ENCODE measurements around the gene SOX12. TPM values are rescaled to one million over a fixed set of nuclear protein-coding genes. Genes with fewer than 3 reads are reported as not detected.
"Not testable (repeated sequence)": the region's sequence is repeated elsewhere in the genome, so short reads cannot be mapped to it uniquely, and the experiment has no call there.

SOX12 gene
- total RNA-seq, 1 donor from 2014 or later, result 30.8 TPM

DNA sequence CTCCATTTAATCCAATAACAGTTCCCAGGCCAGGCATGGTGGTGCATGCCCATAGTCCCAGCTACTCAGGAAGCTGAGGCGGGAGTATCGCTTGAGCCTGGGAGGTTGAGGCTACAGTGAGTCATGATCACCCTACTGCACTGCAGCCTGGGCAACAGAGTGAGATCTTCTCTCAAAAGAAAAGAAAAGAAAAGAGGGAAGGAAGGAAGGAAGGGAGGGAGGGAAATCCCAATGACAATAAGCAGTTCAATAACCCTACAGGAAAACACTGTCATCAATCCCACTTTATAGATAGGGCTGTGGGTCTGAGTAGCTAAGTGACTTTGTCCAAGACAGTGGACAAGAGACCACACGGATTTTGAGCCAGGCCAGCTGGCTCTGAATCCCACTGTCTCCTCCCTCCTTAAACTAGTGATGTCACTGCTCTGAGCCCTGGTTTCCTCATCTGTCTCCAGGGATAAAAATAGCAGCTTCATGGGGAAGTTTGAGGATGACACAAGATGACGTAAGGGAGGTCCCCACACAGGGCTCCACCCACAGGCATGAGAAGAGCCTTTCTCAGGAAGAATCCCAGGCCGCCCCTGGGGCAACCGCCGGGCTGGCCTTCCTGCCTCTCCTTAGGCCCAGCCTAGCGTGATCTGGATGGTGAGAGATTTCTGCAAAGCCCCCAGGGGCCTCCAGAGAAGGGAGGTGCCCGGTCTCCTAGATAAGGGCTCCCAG, 48.0 kb downstream of the SOX12 start:
- H3K27ac Mint-ChIP-seq (ENCODE audit: unreplicated experiment), result peak overlapping the region; percentile 42
- peaks cover 17% of the 10 kb centered on the region for H3K4me1 Mint-ChIP-seq (ENCODE audit: unreplicated experiment)
- H3K36me3 Mint-ChIP-seq (ENCODE audit: unreplicated experiment), result no peaks in the 10 kb centered on the region
- H3K4me3 Mint-ChIP-seq (ENCODE audit: unreplicated experiment), result no peak overlapping the region
- H3K9me3 Mint-ChIP-seq (ENCODE audit: unreplicated experiment), result no peaks in the 10 kb centered on the region
- TF ChIP-seq, protein P1, sequence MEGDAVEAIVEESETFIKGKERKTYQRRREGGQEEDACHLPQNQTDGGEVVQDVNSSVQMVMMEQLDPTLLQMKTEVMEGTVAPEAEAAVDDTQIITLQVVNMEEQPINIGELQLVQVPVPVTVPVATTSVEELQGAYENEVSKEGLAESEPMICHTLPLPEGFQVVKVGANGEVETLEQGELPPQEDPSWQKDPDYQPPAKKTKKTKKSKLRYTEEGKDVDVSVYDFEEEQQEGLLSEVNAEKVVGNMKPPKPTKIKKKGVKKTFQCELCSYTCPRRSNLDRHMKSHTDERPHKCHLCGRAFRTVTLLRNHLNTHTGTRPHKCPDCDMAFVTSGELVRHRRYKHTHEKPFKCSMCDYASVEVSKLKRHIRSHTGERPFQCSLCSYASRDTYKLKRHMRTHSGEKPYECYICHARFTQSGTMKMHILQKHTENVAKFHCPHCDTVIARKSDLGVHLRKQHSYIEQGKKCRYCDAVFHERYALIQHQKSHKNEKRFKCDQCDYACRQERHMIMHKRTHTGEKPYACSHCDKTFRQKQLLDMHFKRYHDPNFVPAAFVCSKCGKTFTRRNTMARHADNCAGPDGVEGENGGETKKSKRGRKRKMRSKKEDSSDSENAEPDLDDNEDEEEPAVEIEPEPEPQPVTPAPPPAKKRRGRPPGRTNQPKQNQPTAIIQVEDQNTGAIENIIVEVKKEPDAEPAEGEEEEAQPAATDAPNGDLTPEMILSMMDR (IDR thresholded peaks at IDR 0.05), result no peak
- no peaks in the 10 kb centered on the region for H3K27me3 Mint-ChIP-seq (ENCODE audit: unreplicated experiment)
- DNase-seq (ENCODE audit: extremely low spot score, unreplicated experiment), result no peak

DNA sequence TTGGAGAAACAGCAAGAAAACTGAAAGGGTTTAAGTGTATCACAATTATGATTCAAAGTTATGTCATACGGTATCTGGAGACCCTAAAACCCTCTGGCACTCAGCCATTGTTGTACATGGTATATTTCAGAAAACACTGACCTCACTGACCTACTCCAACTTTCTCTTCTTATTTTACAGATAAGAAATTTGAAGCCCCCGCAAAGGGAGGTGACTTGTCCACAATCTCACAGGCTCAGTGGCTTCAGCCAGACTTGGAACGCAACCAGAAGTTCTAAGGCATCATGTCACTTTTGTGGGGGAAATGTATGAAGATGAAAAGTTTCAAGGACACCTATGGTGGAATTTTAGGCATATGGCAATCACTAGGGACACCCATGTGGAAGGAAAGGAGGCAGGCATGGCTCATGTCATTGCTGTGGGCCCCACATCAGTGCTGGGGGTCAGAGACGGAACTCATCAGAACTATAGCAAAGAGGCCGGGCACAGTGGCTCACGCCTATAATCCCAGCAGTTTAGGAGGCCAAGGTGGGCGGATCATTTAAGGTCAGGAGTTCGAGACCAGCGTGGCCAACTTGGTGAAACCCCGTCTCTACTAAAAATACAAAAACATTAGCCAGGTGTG, 50.0 kb downstream of the SOX12 start:
- H3K27me3 Mint-ChIP-seq (ENCODE audit: unreplicated experiment), result no peaks in the 10 kb centered on the region
- no peaks in the 10 kb centered on the region for H3K36me3 Mint-ChIP-seq (ENCODE audit: unreplicated experiment)
- TF ChIP-seq, protein P1 (IDR thresholded peaks at IDR 0.05), result no peak
- DNase-seq (ENCODE audit: extremely low spot score, unreplicated experiment), result no peak
- no peak overlapping the region for H3K27ac Mint-ChIP-seq (ENCODE audit: unreplicated experiment)
- no peaks in the 10 kb centered on the region for H3K9me3 Mint-ChIP-seq (ENCODE audit: unreplicated experiment)
- H3K4me1 Mint-ChIP-seq (ENCODE audit: unreplicated experiment), result peaks cover 17% of the 10 kb centered on the region
- H3K4me3 Mint-ChIP-seq (ENCODE audit: unreplicated experiment), result no peak overlapping the region

- no peak for DNase-seq (ENCODE audit: extremely low spot score, unreplicated experiment)
- Mint-ChIP-seq H3K27ac (ENCODE audit: unreplicated experiment) (no peak overlapping the region), H3K36me3 (ENCODE audit: unreplicated experiment) (no peaks in the 10 kb centered on the region), H3K27me3 (ENCODE audit: unreplicated experiment) (no peaks in the 10 kb centered on the region), H3K4me3 (ENCODE audit: unreplicated experiment) (no peak overlapping the region), H3K4me1 (ENCODE audit: unreplicated experiment) (peaks cover 17% of the 10 kb centered on the region), H3K9me3 (ENCODE audit: unreplicated experiment) (no peaks in the 10 kb centered on the region)
- TF ChIP-seq, protein P1 (IDR thresholded peaks at IDR 0.05), result no peak
These were observed 50.7 kb downstream of the SOX12 start for GRCh38 chr20:376089-376488.

GRCh38 chr20:376750-377149, 51.4 kb downstream of the SOX12 start:
- Mint-ChIP-seq H3K27me3 (ENCODE audit: unreplicated experiment) (no peaks in the 10 kb centered on the region), H3K9me3 (ENCODE audit: unreplicated experiment) (no peaks in the 10 kb centered on the region), H3K4me1 (ENCODE audit: unreplicated experiment) (peaks cover 15% of the 10 kb centered on the region), H3K4me3 (ENCODE audit: unreplicated experiment) (no peak overlapping the region), H3K27ac (ENCODE audit: unreplicated experiment) (no peak overlapping the region), H3K36me3 (ENCODE audit: unreplicated experiment) (no peaks in the 10 kb centered on the region)
- TF ChIP-seq, protein P1 (IDR thresholded peaks at IDR 0.05), result no peak
- no peak for DNase-seq (ENCODE audit: extremely low spot score, unreplicated experiment)

DNA sequence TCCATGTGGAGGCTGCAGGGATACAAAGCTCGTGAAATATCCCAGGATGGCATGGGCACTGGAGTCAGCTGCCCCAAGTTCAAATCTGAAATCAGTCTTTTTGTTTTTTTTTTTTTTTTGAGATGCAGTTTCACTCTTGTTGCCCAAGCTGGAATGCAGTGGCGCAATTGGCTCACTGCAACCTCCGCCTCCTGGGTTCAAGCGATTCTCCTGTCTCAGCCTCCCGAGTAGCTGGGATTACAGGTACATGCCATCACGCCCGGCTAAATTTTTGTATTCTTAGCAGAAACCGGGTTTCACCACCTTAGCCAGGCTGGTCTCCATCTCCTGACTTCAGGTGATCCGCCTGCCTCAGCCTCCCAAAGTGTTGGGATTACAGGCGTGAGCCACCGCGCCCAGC, 52.2 kb downstream of the SOX12 start:
- H3K36me3 Mint-ChIP-seq (ENCODE audit: unreplicated experiment); H3K4me3 Mint-ChIP-seq (ENCODE audit: unreplicated experiment); H3K4me1 Mint-ChIP-seq (ENCODE audit: unreplicated experiment); DNase-seq (ENCODE audit: extremely low spot score, unreplicated experiment); H3K27ac Mint-ChIP-seq (ENCODE audit: unreplicated experiment); H3K9me3 Mint-ChIP-seq (ENCODE audit: unreplicated experiment); H3K27me3 Mint-ChIP-seq (ENCODE audit: unreplicated experiment): not testable (repeated sequence)
